Fibroblast of lung (primary cell): ENCODE data around the gene ESRRA. TPM values are rescaled to one million over a fixed set of nuclear protein-coding genes. Genes with fewer than 3 reads are reported as not detected.

Source experiments
- DNase-seq, 2 donors: peaks; one replicate each; pipeline versions ENCODE4 v3.0.0 to v3.0.0-alpha.2; 2010; ENCODE audit warnings: low read depth in 2 of 2
- H2AFZ ChIP-seq: 2 replicates; pipeline ENCODE4 v1.5.1; 2012; ENCODE audit warnings: low read length, control low read depth, inconsistent platforms
- H3K27ac ChIP-seq: 2 replicates; pipeline ENCODE4 v1.5.1; 2011; ENCODE audit warnings: low read length, control low read depth; ENCODE audit not compliant: insufficient read depth
- H3K27me3 ChIP-seq: 2 replicates; pipeline ENCODE4 v1.5.1; 2011; ENCODE audit warnings: mild to moderate bottlenecking, low read length; ENCODE audit not compliant: control insufficient read depth, insufficient read depth
- H3K36me3 ChIP-seq: 2 replicates; pipeline ENCODE4 v1.5.1; 2011; ENCODE audit warnings: low read length; ENCODE audit not compliant: control insufficient read depth, insufficient read depth
- H3K4me1 ChIP-seq: 2 replicates; pipeline ENCODE4 v1.5.1; 2011; ENCODE audit warnings: low read length; ENCODE audit not compliant: control insufficient read depth, insufficient read depth; ENCODE audit errors: extremely low read depth
- H3K4me2 ChIP-seq: 2 replicates; pipeline ENCODE4 v1.5.1; 2011; ENCODE audit warnings: low read length, control low read depth; ENCODE audit not compliant: insufficient read depth; ENCODE audit errors: extremely low read depth
- H3K4me3 ChIP-seq, 4 experiments: fragments of 200-600 bp in 1 of 4; sonication (generic) in 1 of 4; replicated peaks in 1 of 4; 2 replicates each; pipeline ENCODE4 v1.5.1; 2011 to 2016; ENCODE audit warnings: low read length in 4 of 4, low read depth in 3 of 4, mild to moderate bottlenecking in 3 of 4, control low read depth in 2 of 4, inconsistent platforms in 1 of 4, mixed read lengths in 1 of 4; ENCODE audit not compliant: insufficient read depth in 1 of 4; ENCODE audit errors: control extremely low read depth in 1 of 4
- H3K79me2 ChIP-seq: 2 replicates; pipeline ENCODE4 v1.5.1; 2012; ENCODE audit warnings: mild to moderate bottlenecking, low read length, inconsistent platforms; ENCODE audit not compliant: control insufficient read depth, insufficient read depth
- H3K9ac ChIP-seq: 2 replicates; pipeline ENCODE4 v1.5.1; 2011; ENCODE audit warnings: mild to moderate bottlenecking, low read length, control low read depth; ENCODE audit not compliant: insufficient read depth
- H3K9me3 ChIP-seq: 2 replicates; pipeline ENCODE4 v1.5.1; 2012; ENCODE audit warnings: low read depth, low read length; ENCODE audit not compliant: control insufficient read depth, insufficient read depth
- H4K20me1 ChIP-seq: 2 replicates; pipeline ENCODE4 v1.5.1; 2011; ENCODE audit warnings: low read length; ENCODE audit not compliant: control insufficient read depth, insufficient read depth; ENCODE audit errors: extremely low read depth
- CTCF ChIP-seq, 2 donors: IDR thresholded peaks in 1 of 2; conservative IDR thresholded peaks in 1 of 2; 1 replicate in 1 of 2; 2 replicates in 1 of 2; pipeline ENCODE4 v1.5.1; 2011 to 2012; ENCODE audit warnings: low read length in 2 of 2, control low read depth in 1 of 2, inconsistent platforms in 1 of 2, low read depth in 1 of 2, mild to moderate bottlenecking in 1 of 2
- EZH2 ChIP-seq: IDR thresholded peaks from 2 replicates; pipeline ENCODE4 v1.5.1; 2012; ENCODE audit warnings: low read length, control low read depth, mild to moderate bottlenecking; ENCODE audit errors: missing control alignments
- polyA plus RNA-seq, 2 donors: library from polyadenylated mRNA; depleted of rRNA in 1 of 2; stranded (reverse) in 1 of 2; unstranded in 1 of 2; fragments of >200 nt; gene quantifications; 2 replicates each; pipeline ENCODE4 v1.2.1, GENCODE V29; 2011 to 2012; ENCODE audit warnings: missing spikeins in 1 of 2
- total RNA-seq: library from RNA; depleted of rRNA; stranded (reverse); fragments of >200 nt; gene quantifications from 2 replicates; pipeline ENCODE4 v1.2.1, GENCODE V29; 2014

ESRRA gene
- total and polyA plus RNA-seq, 2 donors (not counting 1 experiment from before 2014, with no cell fraction given): 6.7 to 32.5 TPM

- no peak for DNase-seq
- H2AFZ ChIP-seq: no peak overlapping the region
- H3K36me3 ChIP-seq: no peaks in the 10 kb centered on the region
- no peaks in the 10 kb centered on the region for H3K9me3 ChIP-seq
- TF ChIP-seq EZH2: no peak
- no peak for TF ChIP-seq CTCF (conservative IDR thresholded peaks at IDR 0.05 in 1 of 2, IDR thresholded peaks at IDR 0.05 in 1 of 2; ENCODE audit: low read depth in 1 of 2, low read length in 2 of 2)
- H3K4me3 ChIP-seq: no peak overlapping the region
- peaks cover 5% of the 10 kb centered on the region for H3K4me1 ChIP-seq
- H3K4me2 ChIP-seq: no peak overlapping the region
- no peaks in the 10 kb centered on the region for H3K79me2 ChIP-seq
- no peaks in the 10 kb centered on the region for H3K27me3 ChIP-seq
- no peaks in the 10 kb centered on the region for H4K20me1 ChIP-seq
- H3K9ac ChIP-seq: no peak overlapping the region
- no peak overlapping the region for H3K27ac ChIP-seq
These were observed 36.1 kb downstream of the ESRRA start for GRCh38 chr11:64341429-64341828.

- no peaks in the 10 kb centered on the region for H4K20me1 ChIP-seq
- H3K27me3 ChIP-seq: no peaks in the 10 kb centered on the region
- no peaks in the 10 kb centered on the region for H3K79me2 ChIP-seq
- peak; percentile 9 to 35 for TF ChIP-seq CTCF (conservative IDR thresholded peaks at IDR 0.05 in 1 of 2, IDR thresholded peaks at IDR 0.05 in 1 of 2; ENCODE audit: low read depth in 1 of 2, low read length in 2 of 2)
- no peak for TF ChIP-seq EZH2
- peak overlapping the region in 2 of 4 experiments; percentile 9 to 51 for H3K4me3 ChIP-seq
- H3K4me2 ChIP-seq: peak overlapping the region; percentile 58
- peak overlapping the region; percentile 48 for H3K9ac ChIP-seq
- peak overlapping the region; percentile 38 for H3K27ac ChIP-seq
- no peaks in the 10 kb centered on the region for H3K9me3 ChIP-seq
- H2AFZ ChIP-seq: peak overlapping the region; percentile 60
- H3K36me3 ChIP-seq: no peaks in the 10 kb centered on the region
- peak; percentile 82 to 84 for DNase-seq
- peaks cover 5% of the 10 kb centered on the region for H3K4me1 ChIP-seq
These were observed 36.8 kb downstream of the ESRRA start for GRCh38 chr11:64341851-64342791.

- Histone ChIP-seq H3K27ac (no peak overlapping the region), H3K4me3 (no peak overlapping the region), H2AFZ (no peak overlapping the region), H3K9ac (no peak overlapping the region), H3K4me2 (no peak overlapping the region), H4K20me1 (no peaks in the 10 kb centered on the region), H3K79me2 (no peaks in the 10 kb centered on the region), H3K4me1 (peaks cover 5% of the 10 kb centered on the region), H3K36me3 (no peaks in the 10 kb centered on the region), H3K27me3 (no peaks in the 10 kb centered on the region), H3K9me3 (no peaks in the 10 kb centered on the region)
- no peak for DNase-seq
- TF ChIP-seq EZH2 (no peak), CTCF (conservative IDR thresholded peaks at IDR 0.05 in 1 of 2, IDR thresholded peaks at IDR 0.05 in 1 of 2; ENCODE audit: low read depth in 1 of 2, low read length in 2 of 2) (no peak)
These were observed 37.8 kb downstream of the ESRRA start for GRCh38 chr11:64342869-64343745.
